ENCODE results near the gene CBX6.

Gene CBX6

DNA sequence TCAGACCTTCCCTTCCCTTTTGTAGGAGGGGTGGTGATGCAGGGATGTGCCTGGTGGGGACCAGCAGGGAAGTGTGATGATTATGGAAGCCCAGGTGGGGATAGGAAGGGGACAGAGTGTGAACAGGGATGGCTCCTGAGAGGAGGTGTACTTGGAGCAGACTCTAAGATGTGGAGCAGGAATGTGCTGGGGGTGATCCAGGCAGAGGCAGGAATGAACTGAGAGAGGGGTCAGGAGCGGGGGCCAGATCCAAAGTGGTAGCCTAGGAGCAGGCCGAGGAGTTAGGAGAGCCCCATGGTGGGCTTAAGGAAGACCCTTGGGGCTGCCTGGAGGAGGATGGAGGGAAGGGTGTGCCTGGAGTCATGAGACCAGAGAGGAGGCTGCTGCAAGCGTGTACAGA is 31.9 kb downstream of the CBX6 start:
- no peak for DNase-seq (ENCODE audit: low read depth, low spot score)

DNA sequence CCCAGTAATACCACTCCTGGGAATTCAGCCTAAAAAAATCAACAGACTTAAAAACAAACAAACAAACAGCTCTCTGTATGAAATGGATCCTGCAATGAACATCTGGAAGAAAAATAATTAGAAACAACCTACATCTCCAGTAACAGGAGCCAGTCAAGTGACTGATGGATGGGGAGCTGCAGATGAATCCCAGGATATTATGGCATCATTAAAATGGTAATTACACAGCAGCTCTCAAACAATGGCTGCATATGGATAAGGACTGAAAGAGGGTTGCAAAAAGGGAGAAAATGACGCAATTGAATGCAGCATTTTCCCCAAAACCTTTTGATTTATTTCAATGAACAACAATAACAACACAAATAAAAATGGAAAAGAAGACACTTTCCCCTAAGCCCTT is 32.3 kb downstream of the CBX6 start:
- no peak for DNase-seq (ENCODE audit: low read depth, low spot score)

GRCh38 chr22:38837414-38837928 is 34.5 kb downstream of the CBX6 start:
- DNase-seq (ENCODE audit: low read depth, low spot score), result no peak

- no peak for DNase-seq (ENCODE audit: low read depth, low spot score)
These were observed 36.1 kb downstream of the CBX6 start for GRCh38 chr22:38835888-38836301.

GRCh38 chr22:38834991-38835390 is 37.0 kb downstream of the CBX6 start:
- no peak for DNase-seq (ENCODE audit: low read depth, low spot score)

DNA sequence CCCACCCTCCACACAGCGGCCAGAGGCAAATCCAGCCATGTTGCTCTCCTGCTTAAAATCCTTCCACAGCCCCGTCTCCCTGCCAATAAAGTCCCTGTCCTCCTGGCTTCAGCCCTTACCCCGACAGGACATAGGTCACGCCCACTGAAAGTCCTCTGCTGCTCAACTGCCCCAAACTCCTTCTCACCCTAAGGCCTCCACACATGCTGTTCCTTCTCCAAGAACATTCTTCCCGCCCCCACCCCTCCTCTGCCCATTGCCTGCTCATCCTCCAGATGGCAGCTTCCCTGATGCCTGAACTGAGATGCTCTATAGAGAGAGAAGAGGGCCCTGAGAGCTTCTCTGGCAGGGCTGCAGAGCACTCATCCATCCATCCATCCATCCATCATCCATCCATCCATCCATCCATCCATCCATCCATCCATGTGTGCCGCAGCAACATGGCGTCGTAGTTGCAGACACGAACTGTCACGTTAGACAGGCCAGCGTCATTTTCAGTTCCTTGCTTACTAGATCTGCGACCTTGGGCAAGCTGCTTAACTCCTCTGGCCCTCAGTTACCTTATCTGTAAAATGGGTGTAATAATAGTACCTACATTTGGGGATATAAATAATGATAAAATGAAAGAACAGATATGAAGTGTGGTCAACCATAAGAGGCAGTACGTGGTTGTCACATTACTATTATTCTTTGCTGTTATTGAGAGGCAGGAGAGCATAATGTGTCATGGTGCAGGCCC is 37.6 kb downstream of the CBX6 start:
- no peak for DNase-seq (ENCODE audit: low read depth, low spot score)

DNA sequence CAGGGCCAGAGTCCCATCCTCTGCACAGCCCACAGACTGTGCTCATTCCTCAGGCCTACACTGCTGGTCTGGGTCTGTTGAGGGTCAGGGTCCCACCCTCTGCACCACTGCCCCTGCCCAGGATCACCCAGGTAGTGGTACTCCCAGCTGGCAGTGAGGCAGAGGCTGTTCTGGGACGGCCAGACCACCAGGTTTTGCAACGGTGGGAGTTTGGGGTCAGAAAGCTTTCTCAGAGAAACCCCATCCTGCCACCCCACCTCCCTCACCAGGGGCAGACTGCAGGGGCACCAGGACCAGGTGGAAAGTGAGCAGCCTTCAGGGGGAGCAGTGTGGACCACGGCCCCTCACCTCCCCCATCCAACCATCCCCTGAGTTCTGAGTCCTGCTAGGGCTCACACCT is 39.0 kb downstream of the CBX6 start:
- DNase-seq (ENCODE audit: low read depth, low spot score), result no peak

DNA sequence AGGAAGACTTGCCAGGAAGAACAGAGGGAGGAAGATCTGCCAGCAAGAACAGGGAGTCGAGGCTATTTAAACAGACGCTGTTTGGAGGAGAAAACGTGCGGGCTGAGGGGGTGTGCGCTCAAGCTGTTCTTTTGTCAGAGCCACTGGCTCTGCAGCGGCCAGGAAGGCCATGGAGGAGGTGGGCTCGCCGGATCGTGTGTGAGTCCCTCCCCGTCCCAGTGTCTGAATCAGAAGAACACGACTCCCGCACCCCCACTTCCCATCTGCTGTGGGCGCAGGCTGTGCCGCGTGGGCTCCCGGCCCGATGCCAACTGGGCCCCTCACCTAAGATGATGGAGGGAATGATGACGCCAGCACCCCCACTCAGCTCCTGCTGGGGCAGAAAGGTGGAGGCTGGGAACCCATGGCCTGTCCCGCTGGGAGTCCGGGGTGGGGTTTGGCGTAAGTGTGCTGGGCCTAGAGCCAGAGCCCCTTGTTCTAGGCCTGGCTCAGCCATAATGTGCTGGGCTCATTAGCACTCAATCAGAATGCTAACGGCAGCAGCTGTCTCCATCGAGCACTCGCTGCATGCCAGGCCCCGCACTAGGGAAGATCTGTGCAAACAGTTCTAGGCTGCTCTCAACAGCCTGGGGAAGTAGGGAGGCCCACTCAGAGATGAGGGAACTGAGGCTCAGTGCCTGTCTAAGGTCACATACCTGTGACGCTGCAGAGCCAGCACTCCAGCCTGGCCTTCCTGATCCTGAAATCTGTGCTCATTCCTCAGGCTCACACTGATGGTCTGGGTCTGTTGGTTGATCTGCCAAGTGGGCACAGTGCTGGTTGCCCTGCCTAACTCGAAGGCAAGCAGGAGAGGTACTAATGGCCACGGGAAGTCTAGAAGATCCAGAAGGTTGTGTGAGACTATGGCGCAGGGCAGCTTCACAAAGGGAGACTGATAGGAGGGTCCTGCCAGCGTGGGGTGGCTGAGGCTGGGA is 39.7 kb downstream of the CBX6 start:
- no peak for DNase-seq (ENCODE audit: low read depth, low spot score)

DNA sequence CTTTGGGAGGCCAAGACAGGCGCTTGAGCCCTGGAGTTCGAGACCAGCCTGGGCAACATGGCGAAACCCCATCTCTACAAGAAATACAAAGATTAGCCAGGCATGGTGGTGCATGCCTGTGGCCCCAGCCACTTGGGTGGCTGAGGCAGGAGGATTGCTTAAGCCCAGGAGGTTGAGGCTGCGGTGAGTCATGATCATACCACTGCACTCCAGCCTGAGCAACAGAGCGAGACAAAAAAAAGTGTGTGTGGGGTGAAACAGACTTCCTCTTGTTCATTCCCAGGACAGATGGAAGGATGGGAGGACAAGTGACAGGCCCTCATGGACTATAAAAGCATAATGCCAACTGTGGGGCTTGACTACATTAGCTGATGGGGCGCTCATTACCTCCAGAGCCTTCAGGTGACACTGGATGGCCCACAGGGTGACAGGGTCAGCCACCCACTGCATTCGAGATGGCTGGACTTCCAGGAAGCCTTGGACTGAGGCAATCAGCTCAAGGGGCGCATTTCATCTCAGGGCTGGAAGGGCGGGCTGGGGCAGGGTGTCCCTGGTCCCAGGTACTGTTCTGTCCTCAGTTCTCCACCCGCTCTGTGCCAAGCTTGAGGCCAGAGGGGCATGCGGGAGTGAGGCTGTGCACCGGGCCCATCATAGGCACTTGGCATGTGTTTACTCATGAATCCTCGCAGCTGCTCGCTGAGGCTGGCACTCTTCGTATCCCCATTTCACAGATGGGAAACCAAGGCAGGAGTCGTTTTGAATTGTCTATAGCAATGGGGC is 40.7 kb downstream of the CBX6 start:
- DNase-seq (ENCODE audit: low read depth, low spot score), result no peak

GRCh38 chr22:38830845-38831108 is 41.2 kb downstream of the CBX6 start:
- DNase-seq (ENCODE audit: low read depth, low spot score), result no peak

GRCh38 chr22:38830026-38830844 is 41.8 kb downstream of the CBX6 start:
- DNase-seq (ENCODE audit: low read depth, low spot score), result no peak

DNA sequence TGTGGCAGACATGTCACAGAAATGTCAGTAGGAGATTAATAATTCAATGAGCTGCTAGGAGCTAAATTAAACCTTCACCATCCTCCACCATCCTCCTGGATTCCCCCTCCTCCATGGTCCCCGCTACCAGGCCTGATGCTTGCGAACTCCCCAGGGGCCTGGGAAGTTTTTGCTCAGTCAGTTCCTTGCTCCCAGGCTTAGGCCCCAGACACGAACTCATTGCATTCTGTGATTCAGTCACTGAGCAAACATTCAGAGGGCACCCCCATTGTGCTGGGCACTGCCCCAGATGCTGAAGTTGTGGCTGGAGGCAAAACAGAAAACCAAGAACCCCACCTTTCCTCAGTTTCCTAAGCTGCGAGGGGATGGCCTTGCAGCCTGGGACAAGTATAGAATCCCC is 42.5 kb downstream of the CBX6 start:
- no peak for DNase-seq (ENCODE audit: low read depth, low spot score)

- no peak for DNase-seq (ENCODE audit: low read depth, low spot score)
These were observed 43.3 kb downstream of the CBX6 start for GRCh38 chr22:38828616-38829205.

- no peak for DNase-seq (ENCODE audit: low read depth, low spot score)
These were observed 43.8 kb downstream of the CBX6 start for GRCh38 chr22:38828191-38828590.

DNA sequence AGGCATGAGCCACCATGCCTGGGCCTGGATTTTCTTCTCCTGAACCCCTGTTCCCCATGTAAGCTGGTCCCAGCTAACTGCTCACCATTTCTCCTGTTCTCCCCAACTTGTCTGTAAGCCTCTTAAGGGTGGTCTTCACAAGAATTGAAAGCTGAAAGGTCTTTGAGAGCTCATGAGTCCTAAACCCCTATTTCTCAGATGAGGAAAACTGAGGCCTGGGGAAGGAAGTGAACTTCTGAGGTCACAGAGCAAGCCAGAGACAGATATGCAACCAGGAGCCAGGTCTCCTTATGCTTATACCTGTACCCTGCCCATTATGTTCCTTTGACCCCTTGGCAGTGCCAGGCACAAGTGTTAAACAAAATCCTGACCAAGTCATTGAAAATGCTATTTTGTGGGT is 44.5 kb downstream of the CBX6 start:
- no peak for DNase-seq (ENCODE audit: low read depth, low spot score)

DNA sequence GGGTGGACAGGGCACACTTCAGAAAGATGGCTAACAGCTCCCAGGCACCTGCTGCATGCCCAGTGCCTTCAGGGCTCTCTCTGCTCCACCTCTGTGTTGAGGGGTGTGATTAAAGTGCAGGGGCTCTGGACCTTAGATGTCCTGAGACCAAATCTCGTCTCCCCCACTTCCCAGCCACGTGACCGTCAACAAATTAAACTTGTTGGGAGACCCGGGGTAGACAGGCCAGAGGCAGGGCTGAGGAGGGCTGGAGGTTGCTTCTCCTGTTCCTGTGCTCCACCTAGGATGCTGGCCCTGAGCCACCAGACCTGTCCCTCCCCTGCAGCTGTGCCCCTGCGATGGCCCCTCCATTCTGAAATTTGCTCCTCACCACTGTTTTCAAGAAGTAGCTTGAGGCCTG is 45.2 kb downstream of the CBX6 start:
- no peak for DNase-seq (ENCODE audit: low read depth, low spot score)

GRCh38 chr22:38826386-38826785 is 45.6 kb downstream of the CBX6 start:
- DNase-seq (ENCODE audit: low read depth, low spot score), result no peak

DNA sequence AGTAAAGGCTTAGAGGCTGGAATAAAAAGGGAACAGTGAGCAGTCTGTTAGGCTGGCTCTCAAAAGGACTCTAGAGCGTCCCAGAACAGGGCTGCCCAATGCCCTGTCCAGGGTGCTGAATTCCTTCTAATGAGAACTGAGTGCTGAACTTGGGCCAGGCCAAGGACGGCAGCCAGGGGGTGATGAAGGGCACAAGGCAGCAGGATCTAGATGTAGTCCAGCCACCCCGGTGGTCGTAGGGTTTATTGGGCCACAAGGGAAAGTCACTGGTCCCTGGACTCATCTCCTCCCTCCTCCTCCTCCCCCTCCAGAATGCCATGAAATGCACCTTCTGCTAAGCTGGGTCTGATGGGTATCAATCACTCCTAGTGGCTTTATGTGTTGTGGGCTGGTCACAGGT is 47.4 kb downstream of the CBX6 start:
- peak; percentile 61 for DNase-seq (ENCODE audit: low read depth, low spot score)

- no peak for DNase-seq (ENCODE audit: low read depth, low spot score)
These were observed 48.4 kb downstream of the CBX6 start for GRCh38 chr22:38823637-38824036.

GRCh38 chr22:38823076-38823475 is 48.9 kb downstream of the CBX6 start:
- DNase-seq (ENCODE audit: low read depth, low spot score), result no peak

- DNase-seq (ENCODE audit: low read depth, low spot score), result no peak
These were observed 52.0 kb downstream of the CBX6 start for GRCh38 chr22:38820020-38820419.

Measured in iPS DF 19.7 (cell line).